ENCODE data around the gene BARHL2.

BARHL2 gene

DNA sequence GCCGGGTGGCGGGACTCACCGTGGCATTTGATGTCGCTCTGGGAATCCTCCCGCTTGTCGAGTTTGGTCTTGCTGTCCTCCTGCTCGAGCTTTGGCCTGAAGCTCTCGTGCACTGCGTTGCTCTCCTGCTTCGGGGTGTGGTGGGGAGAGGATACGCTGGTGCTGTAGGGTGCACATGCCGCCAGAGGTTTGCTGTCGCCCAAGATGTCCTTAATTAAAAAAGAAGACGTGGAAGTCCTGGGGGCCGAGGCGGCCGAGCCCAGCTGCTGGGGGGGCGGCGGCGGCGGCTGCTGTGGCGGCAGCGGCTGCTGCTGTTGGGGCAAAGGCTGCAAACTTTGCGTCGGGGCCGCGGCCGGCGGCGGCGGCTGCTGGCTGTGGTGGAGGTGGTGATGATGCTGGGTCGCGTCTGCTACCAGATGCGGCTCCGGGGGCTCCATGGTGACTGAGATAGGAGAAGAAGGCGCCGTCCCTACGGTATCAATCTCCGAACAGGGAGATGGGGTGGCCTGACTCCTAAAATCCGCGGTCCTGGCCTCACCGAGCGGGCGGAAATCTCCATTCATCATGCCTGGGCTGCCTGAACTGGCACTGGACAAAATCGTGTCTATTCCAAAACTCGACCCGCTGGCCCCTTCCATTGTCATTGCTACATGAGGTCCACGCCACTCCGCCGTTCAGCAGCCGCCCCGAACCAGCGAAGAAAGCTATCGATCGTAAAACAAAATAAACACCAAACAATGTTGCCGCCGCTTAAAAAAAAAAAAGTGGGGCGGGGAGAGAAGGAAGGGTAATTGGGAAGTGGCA, at the start of gene BARHL2:
BARHL2 (minus strand) TSS at position 751 of the 804 bp plus-strand sequence; CDS start at position 644, 107 bp downstream.
- DNase-seq: no peak

- DNase-seq: no peak
These were observed 46.8 kb upstream of the BARHL2 start for GRCh38 chr1:90763930-90764329.

DNA sequence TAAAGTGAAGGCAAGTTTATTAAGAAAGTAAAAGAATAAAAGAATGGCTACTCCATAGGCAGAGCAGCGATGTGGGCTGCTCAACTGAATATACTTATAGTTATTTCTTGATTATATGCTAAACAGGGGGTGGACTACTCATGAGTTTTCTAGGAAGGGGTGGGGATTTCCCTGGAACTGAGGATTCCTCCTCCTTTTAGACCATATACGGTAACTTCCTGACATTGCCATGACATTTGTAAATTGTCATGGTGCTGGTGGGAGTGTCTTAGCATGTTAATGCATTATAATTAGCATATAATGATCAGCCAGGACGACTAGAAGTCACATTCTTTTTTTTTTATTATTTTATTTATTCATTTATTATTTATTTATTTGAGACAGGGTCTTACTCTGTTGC, 46.4 kb upstream of the BARHL2 start:
- DNase-seq: no peak

DNA sequence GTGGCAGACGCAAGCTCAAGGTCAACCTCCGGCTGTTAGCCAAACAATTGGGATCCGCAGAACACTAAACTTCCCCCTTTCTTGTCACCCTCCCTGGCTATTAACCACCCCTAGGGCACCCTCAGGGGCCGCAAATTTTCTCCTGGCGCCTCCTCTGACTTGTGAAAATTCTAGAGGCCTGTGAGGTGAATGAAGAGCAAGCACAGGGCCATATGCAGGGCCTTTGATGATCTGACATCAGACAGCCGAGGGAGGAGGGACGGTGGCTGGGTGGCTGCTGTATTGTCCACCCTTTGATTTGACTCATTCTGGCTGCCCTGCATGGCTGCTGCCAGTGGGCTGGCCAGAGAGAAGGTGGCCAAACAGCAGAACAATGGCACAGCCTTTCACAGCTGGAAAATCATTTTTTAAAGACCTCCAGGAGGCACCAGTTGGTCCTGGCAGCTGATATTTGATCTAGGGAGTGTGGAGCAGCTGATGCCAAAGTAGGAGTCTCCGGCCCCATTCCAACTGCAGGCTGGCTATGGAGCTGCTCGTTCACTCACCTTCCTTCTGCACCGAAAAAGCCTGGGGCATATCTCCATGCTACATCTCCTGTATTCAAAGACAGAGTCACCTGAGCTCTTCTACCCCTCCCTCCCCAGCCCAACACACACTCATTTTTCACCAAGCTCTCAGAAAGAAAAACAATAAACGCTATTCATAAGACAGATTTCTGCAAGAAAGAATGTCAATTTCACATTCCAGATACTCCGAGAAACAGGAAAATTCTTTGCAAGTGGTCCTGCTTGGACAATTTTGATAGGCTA, 44.9 kb upstream of the BARHL2 start:
- DNase-seq: peak; percentile 7

DNA sequence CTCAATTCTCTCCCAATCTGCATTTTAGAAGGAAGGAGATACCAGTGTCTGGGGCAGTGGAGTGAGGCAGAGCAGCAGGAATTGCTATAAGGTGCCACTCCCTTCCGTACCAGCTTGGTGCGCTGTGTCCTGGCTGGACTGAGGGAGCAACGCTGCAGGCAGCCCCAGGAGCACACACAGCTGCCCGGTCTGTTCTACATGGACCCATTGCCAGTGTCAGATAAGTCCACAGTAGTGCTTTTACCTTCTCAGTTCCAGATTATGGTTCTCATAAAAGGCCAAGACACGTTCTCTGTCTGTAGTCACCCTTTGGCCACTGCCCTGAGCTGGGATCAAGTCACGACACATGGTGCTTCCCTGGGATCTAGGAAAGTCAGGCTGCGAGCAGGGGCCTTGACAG, 44.1 kb upstream of the BARHL2 start:
- no peak for DNase-seq

DNA sequence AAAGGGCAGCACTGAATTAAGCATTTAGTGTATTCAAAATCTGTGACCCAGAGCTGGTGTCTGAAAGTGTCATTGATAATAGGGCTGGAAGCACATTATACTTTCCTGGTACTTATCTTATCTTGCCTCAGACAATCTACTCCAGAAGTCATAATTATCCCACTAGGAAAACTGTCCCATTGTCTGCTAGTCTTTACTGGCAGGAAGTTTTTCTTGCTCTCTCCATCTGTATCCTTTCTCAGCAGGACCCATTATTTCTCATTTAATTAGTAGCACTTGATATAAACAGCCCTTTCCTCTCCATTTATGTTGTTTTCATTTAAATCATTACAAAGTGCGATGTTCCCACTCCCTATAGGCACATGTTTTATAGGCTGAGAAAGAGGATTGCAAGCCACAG, 36.5 kb upstream of the BARHL2 start:
- no peak for DNase-seq

DNA sequence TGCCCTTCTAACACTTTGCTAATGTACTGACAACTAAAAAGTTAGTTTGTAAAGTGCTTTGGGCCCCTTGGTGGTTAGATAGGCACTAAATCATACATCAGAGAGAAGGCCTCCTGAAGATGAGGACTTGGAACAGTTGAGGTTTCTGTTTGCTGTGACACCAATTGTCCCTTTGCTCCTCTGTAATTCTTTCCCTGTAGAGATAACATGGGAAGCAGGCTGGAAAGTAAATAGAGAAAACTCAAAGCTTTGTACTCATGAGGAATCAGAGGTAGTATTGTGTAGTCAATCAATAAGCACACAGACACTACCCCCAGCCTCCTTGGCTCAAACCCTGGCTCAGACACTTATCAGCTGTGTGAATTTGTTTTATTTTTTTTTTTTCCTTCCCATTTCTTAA, 31.6 kb upstream of the BARHL2 start:
- no peak for DNase-seq

GRCh38 chr1:90746857-90747256, 29.8 kb upstream of the BARHL2 start:
- DNase-seq: no peak

GRCh38 chr1:90745972-90746371, 28.9 kb upstream of the BARHL2 start:
- no peak for DNase-seq

DNA sequence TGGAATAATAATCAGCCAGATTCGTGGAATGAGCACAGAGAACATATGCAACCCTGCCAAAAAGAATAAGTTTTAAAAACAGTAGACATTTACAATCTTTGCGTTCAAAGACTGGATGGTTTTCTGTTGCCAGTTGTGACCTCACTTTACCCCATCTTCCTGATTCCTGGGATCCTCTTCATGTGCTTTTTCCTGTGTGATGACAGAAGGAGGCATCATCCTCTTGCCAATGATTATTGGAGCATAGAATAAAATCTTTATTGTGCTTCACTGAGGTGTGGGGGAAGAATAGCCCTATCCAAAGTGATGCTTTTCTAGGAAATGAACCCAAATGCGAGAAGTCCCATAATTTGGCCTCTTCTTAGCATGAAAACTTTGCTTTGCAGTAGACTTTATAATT, 15.0 kb upstream of the BARHL2 start:
- DNase-seq: no peak

DNA sequence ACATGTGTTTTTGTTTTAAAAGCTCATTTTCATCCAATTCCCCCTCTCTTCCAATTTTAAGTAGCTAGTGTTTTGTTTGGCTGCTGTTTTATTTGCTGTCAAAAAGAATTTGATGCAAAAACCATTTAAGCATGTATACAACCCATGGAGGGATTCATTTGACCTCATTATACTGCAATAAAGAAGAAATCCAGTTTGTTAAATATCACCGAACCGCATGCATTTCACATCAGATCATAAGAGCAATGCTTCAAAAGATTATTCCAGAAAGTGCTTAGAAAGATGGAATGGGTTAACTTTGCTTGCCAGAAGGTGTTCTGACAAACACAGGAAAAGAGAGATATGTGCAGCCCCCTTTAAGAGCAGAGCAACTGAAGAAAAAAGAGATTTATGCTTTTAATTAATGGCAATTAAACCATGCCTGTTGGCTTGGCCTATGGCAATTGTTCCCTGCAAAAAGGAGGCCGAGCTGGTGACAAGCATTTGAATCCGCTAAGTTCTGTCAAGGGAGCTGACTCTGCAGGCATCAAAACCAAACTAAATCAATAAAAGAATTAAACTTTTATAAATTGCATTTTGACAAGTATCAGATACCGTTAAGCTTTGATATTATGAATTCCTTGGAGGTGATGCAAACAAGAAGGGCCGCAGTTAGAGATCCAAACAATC, 14.4 kb upstream of the BARHL2 start:
- DNase-seq: no peak

DNA sequence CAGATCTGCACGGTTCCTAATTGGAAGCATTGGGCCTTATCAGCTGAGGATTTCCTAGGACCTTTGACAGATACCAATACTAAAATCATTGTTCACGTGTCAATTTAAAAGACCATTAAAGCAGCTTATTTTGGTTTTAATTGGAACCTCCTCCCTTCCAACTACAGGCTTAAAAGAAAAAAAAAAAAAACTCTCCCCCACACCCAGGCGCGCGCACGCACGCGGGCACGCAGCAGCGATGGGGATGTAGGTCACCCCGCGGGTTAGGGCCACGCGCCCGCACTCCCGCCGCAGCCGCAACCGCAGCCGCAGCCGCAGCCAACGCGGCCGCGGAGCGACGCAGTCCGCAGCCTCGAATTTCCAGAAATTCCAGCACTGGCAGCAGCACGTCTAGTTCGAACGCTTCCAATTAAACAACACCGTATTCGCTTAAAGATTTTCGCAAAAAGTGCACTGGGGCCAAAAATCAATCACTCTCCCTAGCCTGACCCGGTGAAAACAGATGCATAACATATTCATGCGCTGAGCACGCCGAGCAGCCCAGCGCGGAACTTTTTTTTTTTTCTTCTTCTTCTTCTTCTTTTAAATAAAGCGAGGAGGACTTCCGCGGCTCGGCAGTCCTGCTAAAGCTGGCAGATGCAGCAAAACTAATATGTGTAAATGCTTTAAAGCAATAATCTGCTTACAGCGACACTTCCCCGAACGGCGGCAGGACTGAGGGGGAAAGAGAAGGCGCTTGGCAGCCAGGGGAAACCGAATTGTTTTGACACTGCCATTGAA, 13.3 kb upstream of the BARHL2 start:
- DNase-seq: no peak

- DNase-seq: no peak
These were observed 12.6 kb upstream of the BARHL2 start for GRCh38 chr1:90729504-90730242.

- DNase-seq: no peak
These were observed 11.6 kb upstream of the BARHL2 start for GRCh38 chr1:90728502-90729287.

- DNase-seq: no peak
These were observed 10.9 kb upstream of the BARHL2 start for GRCh38 chr1:90727917-90728501.

DNA sequence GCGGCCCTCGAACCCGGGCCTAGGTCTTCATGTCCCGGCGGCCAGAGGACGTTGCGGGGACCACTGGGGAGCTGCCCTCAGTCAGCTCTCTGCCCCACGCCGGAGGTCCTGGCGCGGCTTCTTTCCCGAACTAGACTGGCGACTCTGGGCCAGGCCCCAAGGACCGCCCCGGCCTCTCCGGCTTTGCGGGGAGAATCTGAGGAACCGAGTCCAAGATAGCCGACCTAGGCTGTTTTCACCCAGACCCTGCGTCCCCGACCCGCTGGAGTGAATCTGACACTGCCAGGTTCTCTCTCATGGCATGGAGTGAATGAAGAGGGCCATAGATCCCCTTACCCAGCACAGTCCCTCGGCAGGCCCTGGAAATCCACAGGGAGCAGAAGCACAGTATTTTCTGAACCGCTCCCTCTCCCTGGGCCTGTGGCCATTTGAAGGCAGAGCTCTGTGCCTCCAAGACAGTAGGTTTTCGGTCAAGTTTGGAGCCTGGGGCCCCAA, 9.9 kb upstream of the BARHL2 start:
- DNase-seq: no peak

DNA sequence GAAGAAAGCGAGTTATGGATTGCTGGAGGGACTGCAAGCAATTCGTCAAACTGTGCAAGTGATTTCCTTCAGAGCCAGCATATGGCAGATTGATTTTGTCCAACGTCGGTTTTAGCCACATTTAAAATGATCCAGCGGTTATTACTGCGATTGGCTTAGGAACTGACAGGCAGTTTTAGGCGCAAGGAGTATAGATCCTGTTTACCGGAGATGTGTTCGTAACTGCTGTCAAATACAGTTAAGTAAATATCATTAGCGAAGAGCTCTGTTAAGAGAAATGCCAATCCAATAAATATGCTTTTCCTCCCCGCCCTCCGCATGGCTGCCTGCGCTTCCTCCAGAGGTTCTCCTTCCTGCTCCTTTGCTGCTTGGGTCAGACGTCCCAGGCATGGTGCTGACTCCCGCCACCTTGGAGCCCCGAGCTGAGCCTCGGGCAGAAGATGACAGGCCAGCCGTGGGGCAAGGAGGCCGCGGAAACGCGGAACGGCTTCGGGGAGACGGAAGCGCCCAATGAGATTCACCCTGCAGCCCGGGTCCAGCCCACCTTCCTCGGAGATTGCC, 9.4 kb upstream of the BARHL2 start:
- DNase-seq: no peak

- no peak for DNase-seq
These were observed 8.7 kb upstream of the BARHL2 start for GRCh38 chr1:90725657-90726424.

- DNase-seq: no peak
These were observed 8.0 kb upstream of the BARHL2 start for GRCh38 chr1:90724926-90725656.

Data from NCI-H2171 treated with DMSO at 0.1 percent for 48 hours (cell line).